Stimulated activated CD8-positive, alpha-beta memory T cell treated with anti-CD3 and anti-CD28 coated beads, Interleukin-15, amount 100 ng/mL, for 48 hours (primary cell): Measurements from ENCODE around the gene PTPRE.

Source experiments
- DNase-seq, 2 donors: peaks; one replicate each; pipeline ENCODE4 v3.0.0-alpha.2; 2020; ENCODE audit warnings: low read depth in 2 of 2

Gene PTPRE

DNA sequence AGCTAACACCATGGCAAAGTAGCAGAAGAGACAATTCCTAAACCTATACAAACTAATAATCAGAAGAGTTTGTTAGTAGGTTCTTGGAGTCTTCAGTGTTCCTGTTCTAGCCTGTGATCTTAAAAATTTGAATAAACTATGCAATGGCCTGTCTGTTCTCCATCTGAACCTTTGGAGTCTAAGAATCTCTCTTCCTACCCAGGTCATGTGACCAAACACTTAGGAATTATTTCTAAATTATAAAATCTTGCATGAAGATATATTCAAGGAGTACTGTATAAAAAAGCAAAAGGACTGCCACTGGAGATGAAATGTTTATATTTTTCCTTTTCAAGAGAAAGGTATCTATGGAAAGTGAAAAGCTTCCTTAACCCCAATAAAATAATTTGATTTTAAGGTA lies 216.9 kb downstream of the PTPRE start:
- no peak for DNase-seq

DNA sequence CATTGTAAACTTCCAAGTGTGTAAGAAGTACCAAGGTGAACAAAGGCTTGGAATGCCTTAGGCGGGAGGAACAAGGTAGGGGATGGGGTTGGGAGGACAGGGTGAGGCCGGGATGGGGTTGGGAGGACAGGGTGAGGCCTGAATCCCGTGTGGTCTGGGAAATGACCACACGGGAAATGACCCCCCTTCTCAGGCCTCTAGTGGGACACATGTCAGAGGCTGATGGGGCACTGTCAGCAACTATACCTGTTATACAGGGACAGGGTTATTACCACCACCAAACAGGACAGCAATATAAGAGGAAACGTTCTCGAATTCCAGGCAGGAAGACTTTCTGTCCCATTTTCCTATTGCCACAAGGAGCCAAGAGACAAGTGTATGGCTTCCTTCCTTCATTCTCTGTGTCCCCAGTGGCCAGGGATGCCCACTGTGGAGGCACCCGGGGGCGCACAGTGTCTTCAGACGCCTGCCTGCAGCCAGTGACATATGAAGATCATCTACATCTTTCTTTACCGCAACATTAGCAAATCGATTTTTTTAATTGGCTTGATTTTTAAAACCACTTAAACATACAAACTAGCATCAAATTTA lies 218.0 kb downstream of the PTPRE start:
- no peak for DNase-seq

DNA sequence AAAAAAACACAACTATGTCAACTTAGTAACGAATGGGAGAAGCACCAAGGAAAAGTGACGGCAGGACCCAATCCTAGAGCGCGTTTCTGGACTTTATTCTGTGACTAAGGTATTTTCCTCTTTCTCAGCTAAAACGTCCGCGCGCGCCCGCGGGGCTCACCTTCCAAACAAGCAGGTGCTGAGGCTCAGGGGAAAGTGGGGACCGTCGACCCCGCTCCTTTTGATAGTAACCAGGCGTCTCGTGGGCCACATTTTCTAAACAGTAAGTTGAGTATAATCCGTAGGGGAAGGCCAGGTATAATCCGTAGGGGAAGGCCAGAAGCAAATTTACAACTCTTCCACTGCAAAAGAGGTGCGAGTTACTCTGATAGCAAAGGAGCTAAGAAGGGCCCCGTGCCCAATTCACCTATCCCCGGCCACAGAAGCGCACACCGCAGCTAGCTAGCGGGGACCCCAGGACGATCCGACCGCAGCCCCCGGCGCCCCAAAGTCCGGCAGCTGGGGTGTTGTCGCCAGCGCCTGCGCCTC lies 218.6 kb downstream of the PTPRE start:
- DNase-seq = no peak

DNA sequence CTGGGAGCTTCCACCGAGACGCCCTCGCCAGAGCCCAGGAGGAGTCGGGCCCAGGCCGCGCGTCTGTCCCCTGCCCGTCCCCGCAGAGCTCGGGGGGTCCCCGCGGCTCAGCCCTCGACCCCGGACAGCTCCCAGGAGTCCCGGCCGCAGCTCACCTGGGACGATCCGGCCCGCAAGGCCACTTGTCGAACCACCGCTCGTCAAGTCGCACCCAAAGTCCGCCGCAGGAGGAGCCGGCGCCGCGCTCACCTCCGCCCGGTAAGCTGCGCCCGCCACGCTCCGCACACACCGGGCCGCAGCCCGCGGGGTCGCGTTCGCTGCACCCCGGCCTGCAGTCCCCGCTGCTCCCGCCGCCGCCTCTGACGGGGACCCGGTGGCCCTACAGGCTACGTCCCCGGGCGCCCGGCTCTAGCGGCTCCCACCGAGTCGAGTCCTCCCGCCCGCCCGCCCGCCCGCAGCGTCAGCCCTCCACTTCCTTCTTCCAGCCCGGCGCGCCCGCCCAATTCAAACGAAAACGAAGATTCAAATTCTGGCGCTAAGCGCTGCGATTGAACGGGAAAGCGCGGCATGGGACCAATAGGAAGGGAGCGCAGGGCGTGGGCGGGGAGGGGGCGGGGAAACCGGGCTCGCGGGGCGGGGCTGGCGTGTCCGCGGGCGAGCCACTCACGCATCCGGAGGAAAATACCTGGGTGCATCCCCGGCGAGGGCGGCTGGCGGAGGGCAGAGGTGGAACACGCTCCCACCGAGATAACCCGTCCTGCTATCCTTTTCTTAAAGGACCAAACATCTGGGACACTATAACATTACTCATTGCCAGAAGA lies 219.3 kb downstream of the PTPRE start, which contains the start of gene MKI67:
TSS of gene MKI67 (minus strand) at position 480 of the 821 bp plus-strand sequence. CDS start 756 bp downstream, outside the sequence.
- peak; percentile 84 to 88 for DNase-seq

DNA sequence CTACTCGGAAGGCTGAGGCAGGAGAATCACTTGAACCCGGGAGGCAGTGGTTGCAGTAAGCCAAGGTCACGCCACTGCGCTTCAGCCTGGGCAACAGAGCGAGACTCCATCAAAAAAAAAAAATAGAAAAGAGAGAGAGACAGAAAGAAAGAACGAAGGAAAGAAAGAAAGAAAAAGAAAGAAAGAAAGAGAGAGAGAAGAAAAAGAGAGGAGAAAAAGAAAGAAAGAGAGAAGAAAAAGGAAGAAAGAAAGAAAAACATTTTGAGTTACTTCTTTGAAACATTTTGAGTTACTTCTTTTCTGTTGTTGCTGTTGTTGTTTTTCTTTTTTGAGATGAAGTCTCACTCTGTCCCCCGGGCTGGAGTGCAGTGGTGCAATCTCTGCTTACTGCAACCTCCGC lies 221.7 kb downstream of the PTPRE start:
- no peak for DNase-seq

DNA sequence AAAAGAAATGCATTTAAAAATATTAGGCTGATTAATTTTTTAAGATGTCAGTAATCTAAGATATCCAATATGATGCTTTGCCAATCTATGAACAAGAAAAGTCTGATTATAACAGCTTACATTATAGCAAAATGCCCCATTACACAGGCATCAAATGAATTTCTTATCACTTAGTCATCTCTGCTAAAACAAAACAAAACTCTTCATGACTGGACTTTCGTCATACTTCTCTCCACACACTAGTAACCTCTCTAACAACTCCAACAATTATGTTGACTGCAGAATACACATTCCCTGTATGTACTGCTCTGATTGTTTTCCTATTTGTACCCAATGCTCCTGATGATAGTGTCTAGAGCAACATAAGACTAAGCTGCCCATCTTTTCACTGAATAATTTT lies 223.1 kb downstream of the PTPRE start:
- DNase-seq = no peak
